PC-3 (cell line): ENCODE data around the gene MFNG. TPM values are rescaled to one million over a fixed set of nuclear protein-coding genes. Genes with fewer than 3 reads are reported as not detected.

Source experiments
- ATAC-seq: fragments of 200-7000 bp; cut with Tn5 transposase; 2 replicates; pipeline ENCODE4 v1.9.1; 2020; ENCODE audit warnings: mild to moderate bottlenecking, moderate library complexity
- BruUV-seq: library from RNA; stranded (reverse); fragments of 400-500 nt; replicated peaks from 2 replicates; lab custom pipeline; 2021; lab: Mats Ljungman, UMichigan
- CTCF ChIA-PET: fragments of 300-600 bp; sonication (Branson Sonifier 250); formaldehyde crosslinking; loops from one replicate; lab custom pipeline; 2022; ENCODE audit warnings: antibody characterized with exemption; lab: Charles Lee
- POLR2A ChIA-PET: fragments of 300-600 bp; sonication (Branson Sonifier 250); formaldehyde crosslinking; loops from one replicate; lab custom pipeline; 2022; ENCODE audit warnings: antibody characterized with exemption; ENCODE audit not compliant: unreplicated experiment; lab: Charles Lee
- DNase-seq: peaks from one replicate; pipeline ENCODE4 v3.0.0-alpha.2; 2015
- H2AFZ ChIP-seq: fragments of 300-600 bp; sonication (generic); 2 replicates; pipeline ENCODE4 v1.6.0; 2016; ENCODE audit warnings: antibody characterized with exemption, low read length
- H3F3A ChIP-seq: fragments of 300-600 bp; sonication (generic); one replicate; pipeline ENCODE4 v1.6.0; 2017; ENCODE audit warnings: antibody characterized with exemption, low read length, control low read depth, mild to moderate bottlenecking; ENCODE audit not compliant: unreplicated experiment
- H3K27ac ChIP-seq: fragments of 300-600 bp; sonication (generic); 2 replicates; pipeline ENCODE4 v1.5.1; 2016; ENCODE audit warnings: mild to moderate bottlenecking, low read length
- H3K27me3 ChIP-seq: fragments of 300-600 bp; sonication (generic); 2 replicates; pipeline ENCODE4 v1.6.1; 2016; ENCODE audit warnings: low read length, mixed read lengths
- H3K36me3 ChIP-seq: fragments of 300-600 bp; sonication (generic); 2 replicates; pipeline ENCODE4 v1.6.1; 2016; ENCODE audit warnings: low read depth, mixed run types, low read length, mixed read lengths
- H3K4me1 ChIP-seq: fragments of 300-600 bp; sonication (generic); 2 replicates; pipeline ENCODE4 v1.5.1; 2016; ENCODE audit warnings: low read length; ENCODE audit not compliant: insufficient read depth
- H3K4me2 ChIP-seq: fragments of 300-600 bp; sonication (generic); 2 replicates; pipeline ENCODE4 v1.6.0; 2016; ENCODE audit warnings: low read length
- H3K4me3 ChIP-seq: fragments of 300-600 bp; sonication (generic); 2 replicates; pipeline ENCODE4 v1.5.1; 2016; ENCODE audit warnings: mild to moderate bottlenecking, low read length, mixed read lengths
- H3K79me2 ChIP-seq: fragments of 300-600 bp; sonication (generic); 2 replicates; pipeline ENCODE4 v1.6.1; 2017; ENCODE audit warnings: low read length, mixed read lengths
- H3K9ac ChIP-seq: fragments of 300-600 bp; sonication (generic); 2 replicates; pipeline ENCODE4 v1.6.0; 2016; ENCODE audit warnings: mild to moderate bottlenecking, low read length
- H3K9me2 ChIP-seq: fragments of 300-600 bp; sonication (generic); replicated peaks from 2 replicates; pipeline ENCODE4 v1.6.1; 2016; ENCODE audit warnings: mixed run types, low read length, mixed read lengths
- H3K9me3 ChIP-seq: fragments of 300-600 bp; sonication (generic); 2 replicates; pipeline ENCODE4 v1.6.1; 2016; ENCODE audit warnings: low read length, mixed read lengths
- H4K20me1 ChIP-seq: fragments of 300-600 bp; sonication (generic); 2 replicates; pipeline ENCODE4 v1.6.1; 2016; ENCODE audit warnings: low read length, mixed read lengths
- EZH2 ChIP-seq: fragments of 300-600 bp; sonication (generic); IDR thresholded peaks from one replicate; pipeline ENCODE4 v1.6.1; 2017; ENCODE audit warnings: antibody characterized with exemption, mild to moderate bottlenecking, low read length; ENCODE audit not compliant: unreplicated experiment
- EZH2phosphoT487 ChIP-seq: fragments of 300-600 bp; sonication (generic); IDR thresholded peaks from 2 replicates; pipeline ENCODE4 v1.6.1; 2018; ENCODE audit warnings: mild to moderate bottlenecking, antibody characterized with exemption, low read length, borderline replicate concordance
- intact Hi-C: fragments of 100-400 bp; cut with micrococcal nuclease; formaldehyde crosslinking; loops from 2 replicates; pipeline ENCODE4 v1.9.0; 2023
- total RNA-seq: library from RNA; depleted of rRNA; stranded (reverse); fragments of >200 nt; gene quantifications from 2 replicates; pipeline ENCODE4 v1.2.3, GENCODE V29; 2014
- TF ChIP-seq, protein P1 (sequence below): fragments of 300-600 bp; sonication (generic); conservative IDR thresholded peaks from 2 replicates; pipeline ENCODE4 v1.5.1; 2017; ENCODE audit warnings: antibody characterized with exemption, low read depth, mild to moderate bottlenecking, low read length

The MFNG gene
- total RNA-seq, 1 experiment from 2014 or later = 1.7 TPM

DNA sequence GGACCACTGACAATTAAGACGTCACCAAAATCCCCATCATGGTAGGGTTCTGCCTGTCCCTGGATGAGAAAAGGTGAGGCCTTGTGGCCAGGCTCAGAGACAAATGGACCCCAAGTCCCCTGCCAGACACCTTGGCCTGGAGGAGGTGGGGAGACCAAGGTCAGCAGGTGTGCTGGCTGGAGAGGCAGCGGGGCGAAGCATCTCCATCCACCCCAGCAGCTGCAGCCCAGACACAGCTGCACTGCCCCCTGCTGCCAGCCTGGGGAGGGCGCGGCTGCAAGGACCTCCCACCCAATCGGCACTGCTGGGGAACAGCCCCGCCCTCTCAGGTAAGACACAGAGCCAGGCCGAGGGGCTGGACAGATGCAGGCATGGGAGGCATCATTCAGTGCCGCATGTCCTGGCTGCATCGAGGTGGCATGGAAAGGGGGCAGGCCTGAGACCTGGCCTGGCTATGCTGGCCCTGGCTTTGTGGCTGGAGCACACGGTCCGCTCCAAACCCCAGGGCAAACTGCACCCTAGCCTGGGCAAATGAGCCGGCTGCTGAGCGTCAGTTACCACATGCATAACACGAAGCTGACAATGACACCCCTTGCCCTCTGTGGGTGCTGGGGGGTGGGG lies 12.2 kb upstream of the MFNG start:
- ATAC-seq (no peak), DNase-seq (no peak)
- H3K27ac ChIP-seq = no peak overlapping the region
- H4K20me1 ChIP-seq = no peaks in the 10 kb centered on the region
- H3K4me2 ChIP-seq = no peak overlapping the region
- H3K9me3 ChIP-seq = no peaks in the 10 kb centered on the region
- H3K9ac ChIP-seq = no peak overlapping the region
- no peak overlapping the region for H2AFZ ChIP-seq
- peaks cover 5% of the 10 kb centered on the region; the same call in 1 of the 2 replicates for H3K36me3 ChIP-seq
- intact Hi-C loops = no loop called here
- ChIA-PET CTCF (no interaction called here), POLR2A (no interaction called here)
- no peaks in the 10 kb centered on the region for H3K9me2 ChIP-seq
- TF ChIP-seq, protein P1, sequence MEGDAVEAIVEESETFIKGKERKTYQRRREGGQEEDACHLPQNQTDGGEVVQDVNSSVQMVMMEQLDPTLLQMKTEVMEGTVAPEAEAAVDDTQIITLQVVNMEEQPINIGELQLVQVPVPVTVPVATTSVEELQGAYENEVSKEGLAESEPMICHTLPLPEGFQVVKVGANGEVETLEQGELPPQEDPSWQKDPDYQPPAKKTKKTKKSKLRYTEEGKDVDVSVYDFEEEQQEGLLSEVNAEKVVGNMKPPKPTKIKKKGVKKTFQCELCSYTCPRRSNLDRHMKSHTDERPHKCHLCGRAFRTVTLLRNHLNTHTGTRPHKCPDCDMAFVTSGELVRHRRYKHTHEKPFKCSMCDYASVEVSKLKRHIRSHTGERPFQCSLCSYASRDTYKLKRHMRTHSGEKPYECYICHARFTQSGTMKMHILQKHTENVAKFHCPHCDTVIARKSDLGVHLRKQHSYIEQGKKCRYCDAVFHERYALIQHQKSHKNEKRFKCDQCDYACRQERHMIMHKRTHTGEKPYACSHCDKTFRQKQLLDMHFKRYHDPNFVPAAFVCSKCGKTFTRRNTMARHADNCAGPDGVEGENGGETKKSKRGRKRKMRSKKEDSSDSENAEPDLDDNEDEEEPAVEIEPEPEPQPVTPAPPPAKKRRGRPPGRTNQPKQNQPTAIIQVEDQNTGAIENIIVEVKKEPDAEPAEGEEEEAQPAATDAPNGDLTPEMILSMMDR = peak; percentile 46
- no peak for TF ChIP-seq EZH2
- peaks cover 42% of the 10 kb centered on the region for H3K4me1 ChIP-seq
- H3F3A ChIP-seq = peaks cover 4% of the 10 kb centered on the region
- no peaks in the 10 kb centered on the region for H3K27me3 ChIP-seq
- H3K4me3 ChIP-seq = no peak overlapping the region
- no peaks in the 10 kb centered on the region; the same call in 1 of the 2 replicates for H3K79me2 ChIP-seq
- BruUV-seq = no TSS peak

DNA sequence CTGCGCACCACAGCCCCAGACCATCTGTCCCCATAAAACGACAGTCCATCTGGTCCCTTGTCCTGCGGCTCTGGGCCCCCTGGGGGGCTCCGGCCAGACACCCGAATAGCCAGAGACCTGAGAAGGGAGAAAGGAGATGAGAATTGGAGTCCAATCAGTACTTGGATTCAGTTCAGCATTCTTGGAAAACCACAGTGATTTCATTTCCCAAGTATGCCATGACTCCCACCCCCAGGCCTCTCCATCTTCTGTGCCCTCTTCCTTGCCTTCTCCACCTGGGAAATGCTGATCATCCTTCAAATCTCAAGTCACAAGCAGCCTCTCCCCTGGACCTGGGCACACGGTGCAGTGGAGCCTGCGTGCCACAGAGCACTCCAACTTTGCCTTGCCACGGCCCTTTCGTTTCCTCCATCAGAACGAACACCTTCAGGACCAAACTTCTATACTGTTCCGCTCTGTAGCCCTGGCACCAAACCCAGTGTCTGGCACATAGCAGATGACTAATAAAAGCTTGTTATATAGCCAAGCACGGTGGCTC lies 10.9 kb upstream of the MFNG start:
- intact Hi-C loops = no loop called here
- peak overlapping the region; percentile 56; the same call in 1 of the 2 replicates for H3K4me2 ChIP-seq

More for the DNA sequence above, 10.9 kb upstream of the MFNG start:
- no peaks in the 10 kb centered on the region for H3K27me3 ChIP-seq
- H3K9me3 ChIP-seq = no peaks in the 10 kb centered on the region
- peaks cover 4% of the 10 kb centered on the region for H3F3A ChIP-seq
- no peak overlapping the region for H3K9ac ChIP-seq
- no peak overlapping the region for H2AFZ ChIP-seq
- no peaks in the 10 kb centered on the region; the same call in 1 of the 2 replicates for H3K79me2 ChIP-seq
- POLR2A ChIA-PET = no interaction called here
- no peak overlapping the region for H3K4me3 ChIP-seq
- peak; percentile 41 for ATAC-seq
- peaks cover 5% of the 10 kb centered on the region; the same call in 1 of the 2 replicates for H3K36me3 ChIP-seq
- no peaks in the 10 kb centered on the region for H4K20me1 ChIP-seq
- peak overlapping the region; percentile 64 for H3K27ac ChIP-seq
- peak; percentile 86 for DNase-seq
- CTCF ChIA-PET = interaction anchor here (1.0 kb wide), 1 partner anchor 25 kb away, joined by 3 read pairs; no protein-coding TSS in a partner anchor
- no TSS peak for BruUV-seq
- TF ChIP-seq EZH2 = no peak
- no peak for TF ChIP-seq EZH2phosphoT487
- TF ChIP-seq, protein P1 = no peak
- H3K4me1 ChIP-seq = peaks cover 34% of the 10 kb centered on the region
- H3K9me2 ChIP-seq = no peaks in the 10 kb centered on the region
